ENCODE results near the gene OXSR1. TPM values are rescaled to one million over a fixed set of nuclear protein-coding genes. Genes with fewer than 3 reads are reported as not detected.
A peak's percentile ranks its signal among the peaks of the same experiment; 100 is the strongest.

Gene OXSR1
- total RNA-seq, 1 experiment from 2014 or later = 33.2 TPM

- DNase-seq (ENCODE audit: low read depth, low spot score) = no peak
- TF ChIP-seq POLR2AphosphoS5 (IDR thresholded peaks at IDR 0.05; ENCODE audit: low read depth, low read length) (no peak), SIN3A (IDR thresholded peaks at IDR 0.05; ENCODE audit: borderline replicate concordance, insufficient read depth, low read depth, low read length) (no peak), TCF7L2 (IDR thresholded peaks at IDR 0.05; ENCODE audit: low read depth, low read length) (no peak), CTCF (IDR thresholded peaks at IDR 0.05) (no peak), REST (IDR thresholded peaks at IDR 0.05; ENCODE audit: insufficient read depth in 1 of 2, low read depth in 2 of 2, low read length in 1 of 2) (no peak)
- in situ Hi-C loops (cut with HindIII; ENCODE audit: low pct_unique_long_range_greater_than_20kb, low sequenced_read_pairs) = no loop called here
Observed at GRCh38 chr3:38116471-38117162, 48.7 kb upstream of the OXSR1 start.

GRCh38 chr3:38117163-38117716, 48.1 kb upstream of the OXSR1 start:
- no peak for TF ChIP-seq CTCF (IDR thresholded peaks at IDR 0.05)
- no peak for TF ChIP-seq REST (IDR thresholded peaks at IDR 0.05; ENCODE audit: insufficient read depth in 1 of 2, low read depth in 2 of 2, low read length in 1 of 2)
- no peak for TF ChIP-seq SIN3A (IDR thresholded peaks at IDR 0.05; ENCODE audit: borderline replicate concordance, insufficient read depth, low read depth, low read length)
- TF ChIP-seq TCF7L2 (IDR thresholded peaks at IDR 0.05; ENCODE audit: low read depth, low read length) = no peak
- no peak for TF ChIP-seq POLR2AphosphoS5 (IDR thresholded peaks at IDR 0.05; ENCODE audit: low read depth, low read length)
- H3K9me3 ChIP-seq (ENCODE audit: control insufficient read depth, insufficient read depth, low read depth, low read length) = no peaks in the 10 kb centered on the region
- no peak overlapping the region for H3K27ac ChIP-seq (ENCODE audit: low read length)
- intact Hi-C loops (cut with micrococcal nuclease; ENCODE audit: unreplicated experiment) = no loop called here
- no TSS peak for BruUV-seq (replicated peaks)
- CTCF ChIA-PET = interaction anchor here (0.6 kb wide), 3 partner anchors 39 to 130 kb away, joined by 3 to 10 read pairs (median 3); no protein-coding TSS in a partner anchor
- H3K27me3 ChIP-seq (ENCODE audit: control insufficient read depth, insufficient read depth, low read length) = no peaks in the 10 kb centered on the region
- in situ Hi-C loops (cut with HindIII; ENCODE audit: low pct_unique_long_range_greater_than_20kb, low sequenced_read_pairs) = no loop called here
- no peak for DNase-seq (ENCODE audit: low read depth, low spot score)
- no peak overlapping the region for H3K4me3 ChIP-seq (ENCODE audit: low read depth in 2 of 2, low read length in 2 of 2)
- H3K4me1 ChIP-seq (ENCODE audit: control insufficient read depth, insufficient read depth, low read length) = no peaks in the 10 kb centered on the region
- POLR2A ChIA-PET = interaction anchor here (0.5 kb wide), 1 partner anchor 11 kb away, joined by 4 read pairs; no protein-coding TSS in a partner anchor
- H3K36me3 ChIP-seq (ENCODE audit: control insufficient read depth, insufficient read depth, low read length) = no peaks in the 10 kb centered on the region
- peak; percentile 61 for ATAC-seq

More at GRCh38 chr3:38116471-38117162, 48.7 kb upstream of the OXSR1 start:
- no peak for ATAC-seq
- no peak overlapping the region for H3K4me3 ChIP-seq (ENCODE audit: low read depth in 2 of 2, low read length in 2 of 2)
- H3K9me3 ChIP-seq (ENCODE audit: control insufficient read depth, insufficient read depth, low read depth, low read length) = no peaks in the 10 kb centered on the region
- H3K27me3 ChIP-seq (ENCODE audit: control insufficient read depth, insufficient read depth, low read length) = no peaks in the 10 kb centered on the region
- POLR2A ChIA-PET = interaction anchor here (0.5 kb wide), 1 partner anchor 12 kb away, joined by 4 read pairs; no protein-coding TSS in a partner anchor
- intact Hi-C loops (cut with micrococcal nuclease; ENCODE audit: unreplicated experiment) = no loop called here
- H3K36me3 ChIP-seq (ENCODE audit: control insufficient read depth, insufficient read depth, low read length) = no peaks in the 10 kb centered on the region
- no peak overlapping the region for H3K27ac ChIP-seq (ENCODE audit: low read length)
- H3K4me1 ChIP-seq (ENCODE audit: control insufficient read depth, insufficient read depth, low read length) = no peaks in the 10 kb centered on the region
- BruUV-seq (replicated peaks) = no TSS peak
- CTCF ChIA-PET = interaction anchor here (0.6 kb wide), 2 partner anchors 54 to 130 kb away, joined by 3 read pairs; no protein-coding TSS in a partner anchor

Data from Panc1 (cell line).